ENCODE data around the gene ARL2BP. TPM values are rescaled to one million over a fixed set of nuclear protein-coding genes. Genes with fewer than 3 reads are reported as not detected.

The ARL2BP gene
- polyA plus RNA-seq, 1 donor (not counting 4 experiments of a cell fraction or from before 2014, with no cell fraction given), result 98.0 TPM

- H3K4me1 ChIP-seq (ENCODE audit: control insufficient read depth, extremely low read depth, insufficient read depth, low read length), result peaks cover 39% of the 10 kb centered on the region
- H2AFZ ChIP-seq (ENCODE audit: control insufficient read depth, low read length), result no peak overlapping the region
- FAIRE-seq, result no peak
- no peaks in the 10 kb centered on the region for H3K9me3 ChIP-seq (ENCODE audit: control insufficient read depth, low read depth, low read length)
- DNase-seq (ENCODE audit: low read depth, low spot score), result no peak
- no peaks in the 10 kb centered on the region for H3K36me3 ChIP-seq (ENCODE audit: control insufficient read depth in 2 of 2, extremely low read depth in 1 of 2, insufficient read depth in 2 of 2, low read length in 2 of 2)
- H3K4me2 ChIP-seq (ENCODE audit: control insufficient read depth, extremely low read depth, insufficient read depth, low read depth, low read length), result peak overlapping the region; percentile 80
- no peaks in the 10 kb centered on the region for H4K20me1 ChIP-seq (ENCODE audit: control insufficient read depth, extremely low read depth, insufficient read depth, low read length)
- dilution Hi-C loops (cut with MboI; ENCODE audit: extremely low pct_ligation_motif_present, low sequenced_read_pairs), result no loop called here
- no peak for TF ChIP-seq CTCF (optimal IDR thresholded peaks at IDR 0.05 in 1 of 3, IDR thresholded peaks at IDR 0.05 in 1 of 3, conservative IDR thresholded peaks at IDR 0.05 in 1 of 3; ENCODE audit: extremely low read depth in 1 of 3, insufficient read depth in 2 of 3, low read length in 3 of 3)
- no peak for TF ChIP-seq EZH2 (IDR thresholded peaks at IDR 0.05; ENCODE audit: low read length)
- H3K9ac ChIP-seq (ENCODE audit: control insufficient read depth, extremely low read depth, insufficient read depth, low read length), result no peak overlapping the region
- H3K79me2 ChIP-seq (ENCODE audit: control insufficient read depth, insufficient read depth, low read length), result no peaks in the 10 kb centered on the region
- H3K27me3 ChIP-seq (ENCODE audit: control insufficient read depth, extremely low read depth, insufficient read depth, low read length), result peaks cover under 1% of the 10 kb centered on the region
- H3K9me1 ChIP-seq (ENCODE audit: control insufficient read depth, extremely low read depth, insufficient read depth, low read length), result no peaks in the 10 kb centered on the region
- no peak overlapping the region for H3K27ac ChIP-seq (ENCODE audit: control insufficient read depth, insufficient read depth, low read length)
- no peak overlapping the region for H3K4me3 ChIP-seq (ENCODE audit: control insufficient read depth in 2 of 3, extremely low read depth in 1 of 3, insufficient read depth in 2 of 3, low read depth in 1 of 3, low read length in 3 of 3)
Measured at GRCh38 chr16:57278494-57278893, 33.4 kb downstream of the ARL2BP start.

GRCh38 chr16:57279780-57280638 lies 35.0 kb downstream of the ARL2BP start:
- no peak for DNase-seq (ENCODE audit: low read depth, low spot score)
- Histone ChIP-seq H3K4me1 (ENCODE audit: control insufficient read depth, extremely low read depth, insufficient read depth, low read length) (peaks cover 46% of the 10 kb centered on the region), H3K4me2 (ENCODE audit: control insufficient read depth, extremely low read depth, insufficient read depth, low read depth, low read length) (no peak overlapping the region), H2AFZ (ENCODE audit: control insufficient read depth, low read length) (no peak overlapping the region), H3K27me3 (ENCODE audit: control insufficient read depth, extremely low read depth, insufficient read depth, low read length) (peaks cover 10% of the 10 kb centered on the region), H3K9me3 (ENCODE audit: control insufficient read depth, low read depth, low read length) (no peaks in the 10 kb centered on the region), H3K27ac (ENCODE audit: control insufficient read depth, insufficient read depth, low read length) (no peak overlapping the region), H3K9me1 (ENCODE audit: control insufficient read depth, extremely low read depth, insufficient read depth, low read length) (no peaks in the 10 kb centered on the region), H4K20me1 (ENCODE audit: control insufficient read depth, extremely low read depth, insufficient read depth, low read length) (no peaks in the 10 kb centered on the region), H3K79me2 (ENCODE audit: control insufficient read depth, insufficient read depth, low read length) (no peaks in the 10 kb centered on the region), H3K4me3 (ENCODE audit: control insufficient read depth in 2 of 3, extremely low read depth in 1 of 3, insufficient read depth in 2 of 3, low read depth in 1 of 3, low read length in 3 of 3) (no peak overlapping the region), H3K36me3 (ENCODE audit: control insufficient read depth in 2 of 2, extremely low read depth in 1 of 2, insufficient read depth in 2 of 2, low read length in 2 of 2) (no peaks in the 10 kb centered on the region), H3K9ac (ENCODE audit: control insufficient read depth, extremely low read depth, insufficient read depth, low read length) (no peak overlapping the region)
- dilution Hi-C loops (cut with MboI; ENCODE audit: extremely low pct_ligation_motif_present, low sequenced_read_pairs), result no loop called here
- no peak for FAIRE-seq
- TF ChIP-seq EZH2 (IDR thresholded peaks at IDR 0.05; ENCODE audit: low read length) (no peak), CTCF (optimal IDR thresholded peaks at IDR 0.05 in 1 of 3, IDR thresholded peaks at IDR 0.05 in 1 of 3, conservative IDR thresholded peaks at IDR 0.05 in 1 of 3; ENCODE audit: extremely low read depth in 1 of 3, insufficient read depth in 2 of 3, low read length in 3 of 3) (no peak)

Data from keratinocyte (primary cell).